Adrenal gland (tissue), 5 donors: Measurements from ENCODE around the gene ZBTB32.

Experiments used
- CTCF ChIP-seq, 6 experiments: fragments of 450-650 bp in 4 of 6; fragments of 200-600 bp in 2 of 6; sonication (generic) in 1 of 6; IDR thresholded peaks; 1 replicate in 5 of 6; 2 replicates in 1 of 6; pipeline versions ENCODE4 v1.5.1 to v1.8.0; 2016 to 2021; ENCODE audit warnings: antibody characterized with exemption in 6 of 6, mild to moderate bottlenecking in 2 of 6, moderate library complexity in 1 of 6
- POLR2A ChIP-seq, 2 donors: fragments of 450-650 bp; IDR thresholded peaks; one replicate each; pipeline ENCODE4 v1.6.1; 2017; ENCODE audit warnings: antibody characterized with exemption in 2 of 2, mild to moderate bottlenecking in 2 of 2, moderate library complexity in 1 of 2
- donor health status: DM: no; HTN: no; CAD: no.

GRCh38 chr19:35717665-35718344 lies 13.4 kb downstream of the ZBTB32 start, which contains the start of gene KMT2B:
- TF ChIP-seq CTCF (IDR thresholded peaks at IDR 0.05), result no peak
- no peak for TF ChIP-seq POLR2A (IDR thresholded peaks at IDR 0.05)
